ENCODE results near the gene PLCB4. TPM values are rescaled to one million over a fixed set of nuclear protein-coding genes. Genes with fewer than 3 reads are reported as not detected.

PLCB4 gene
- total and polyA plus RNA-seq, 2 experiments from 2014 or later, result 6.5 to 16.1 TPM

DNA sequence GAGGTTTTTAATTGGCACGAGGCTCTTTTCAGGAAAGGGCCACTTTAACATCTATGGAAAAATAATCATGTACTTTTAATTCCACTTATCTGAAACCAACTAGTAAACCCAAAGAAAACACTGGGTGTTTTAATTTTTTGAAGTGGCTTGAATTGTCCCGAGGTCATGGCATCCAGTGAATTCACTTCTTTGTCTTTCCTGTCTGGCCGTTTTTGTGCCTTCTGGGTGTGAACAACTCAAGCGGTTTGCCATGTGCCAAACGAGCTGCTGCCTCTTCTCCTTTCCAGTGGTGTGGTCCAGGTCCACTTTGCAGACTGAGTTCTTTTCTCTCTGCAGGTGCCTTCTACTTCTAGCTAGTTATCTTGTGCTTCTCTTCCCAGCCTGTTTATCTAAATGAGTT is 117.5 kb downstream of the PLCB4 start:
- DNase-seq (ENCODE audit: low spot score), result no peak
- H3K27ac Mint-ChIP-seq, result 0 out of 2 replicates have a peak overlapping the region, but pooled peaks have one; percentile 68
- ATAC-seq, result no peak
- no peak overlapping the region for H3K27ac ChIP-seq (ENCODE audit: low read depth)
- no peaks in the 10 kb centered on the region for H3K27me3 Mint-ChIP-seq (ENCODE audit: insufficient read depth, low read depth, poor library complexity)
- H4K20me1 ChIP-seq (replicated peaks; ENCODE audit: insufficient read depth), result no peaks in the 10 kb centered on the region
- no peaks in the 10 kb centered on the region for H3F3A ChIP-seq (replicated peaks; ENCODE audit: low read depth)
- no peak overlapping the region for H2AFZ ChIP-seq
- H3K27me3 ChIP-seq (ENCODE audit: insufficient read depth), result no peaks in the 10 kb centered on the region
- H3K36me3 ChIP-seq (ENCODE audit: insufficient read depth), result no peaks in the 10 kb centered on the region
- H3K4me1 ChIP-seq (ENCODE audit: insufficient read depth), result peaks cover 6% of the 10 kb centered on the region; the same call in 1 of the 2 replicates
- no peaks in the 10 kb centered on the region for H3K9me3 Mint-ChIP-seq
- peaks cover 3% of the 10 kb centered on the region; the same call in 1 of the 2 replicates for H3K79me2 ChIP-seq (replicated peaks; ENCODE audit: insufficient read depth)
- TF ChIP-seq POLR2AphosphoS5 (IDR thresholded peaks at IDR 0.05; ENCODE audit: low read depth), result no peak
- TF ChIP-seq, protein P1, sequence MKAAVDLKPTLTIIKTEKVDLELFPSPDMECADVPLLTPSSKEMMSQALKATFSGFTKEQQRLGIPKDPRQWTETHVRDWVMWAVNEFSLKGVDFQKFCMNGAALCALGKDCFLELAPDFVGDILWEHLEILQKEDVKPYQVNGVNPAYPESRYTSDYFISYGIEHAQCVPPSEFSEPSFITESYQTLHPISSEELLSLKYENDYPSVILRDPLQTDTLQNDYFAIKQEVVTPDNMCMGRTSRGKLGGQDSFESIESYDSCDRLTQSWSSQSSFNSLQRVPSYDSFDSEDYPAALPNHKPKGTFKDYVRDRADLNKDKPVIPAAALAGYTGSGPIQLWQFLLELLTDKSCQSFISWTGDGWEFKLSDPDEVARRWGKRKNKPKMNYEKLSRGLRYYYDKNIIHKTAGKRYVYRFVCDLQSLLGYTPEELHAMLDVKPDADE (IDR thresholded peaks at IDR 0.05), result no peak
- TF ChIP-seq ZNF114 (CRISPR knock-in tag; IDR thresholded peaks at IDR 0.05), result no peak
- H3K4me2 ChIP-seq, result no peak overlapping the region
- peaks cover 24% of the 10 kb centered on the region for H3K9me2 ChIP-seq (ENCODE audit: insufficient read depth)
- peaks cover 17% of the 10 kb centered on the region for H3K4me1 Mint-ChIP-seq
- no peak overlapping the region for H3K4me3 ChIP-seq
- no peaks in the 10 kb centered on the region for H3K36me3 Mint-ChIP-seq (ENCODE audit: low read depth)
- no peak overlapping the region for H3K4me3 Mint-ChIP-seq

DNA sequence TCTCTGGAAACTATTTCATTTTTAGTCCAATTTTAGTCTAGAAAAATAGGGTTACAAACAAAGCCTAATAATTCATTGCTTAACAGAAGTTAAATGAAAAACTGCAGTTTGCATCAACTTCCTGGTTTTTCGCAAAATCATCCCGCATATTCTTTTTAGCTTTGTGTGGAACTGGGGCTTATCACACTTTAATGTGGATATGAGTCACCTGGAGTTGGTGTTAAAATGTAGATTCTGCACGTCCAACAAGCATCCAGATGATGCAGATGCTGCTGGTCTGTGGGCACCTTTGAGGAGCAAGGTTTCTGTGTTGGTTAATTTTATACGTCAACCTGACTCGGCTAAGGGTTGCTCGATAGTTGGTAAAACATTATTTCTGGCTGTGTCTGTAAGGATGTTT is 126.1 kb downstream of the PLCB4 start:
- no peaks in the 10 kb centered on the region for H4K20me1 ChIP-seq (replicated peaks; ENCODE audit: insufficient read depth)
- Mint-ChIP-seq H3K27me3 (ENCODE audit: insufficient read depth, low read depth, poor library complexity) (no peaks in the 10 kb centered on the region), H3K9me3 (no peaks in the 10 kb centered on the region), H3K36me3 (ENCODE audit: low read depth) (no peaks in the 10 kb centered on the region), H3K4me3 (no peak overlapping the region), H3K4me1 (peaks cover 18% of the 10 kb centered on the region; the same call in 2 of the 3 replicates), H3K27ac (no peak overlapping the region)
- TF ChIP-seq, protein P2, sequence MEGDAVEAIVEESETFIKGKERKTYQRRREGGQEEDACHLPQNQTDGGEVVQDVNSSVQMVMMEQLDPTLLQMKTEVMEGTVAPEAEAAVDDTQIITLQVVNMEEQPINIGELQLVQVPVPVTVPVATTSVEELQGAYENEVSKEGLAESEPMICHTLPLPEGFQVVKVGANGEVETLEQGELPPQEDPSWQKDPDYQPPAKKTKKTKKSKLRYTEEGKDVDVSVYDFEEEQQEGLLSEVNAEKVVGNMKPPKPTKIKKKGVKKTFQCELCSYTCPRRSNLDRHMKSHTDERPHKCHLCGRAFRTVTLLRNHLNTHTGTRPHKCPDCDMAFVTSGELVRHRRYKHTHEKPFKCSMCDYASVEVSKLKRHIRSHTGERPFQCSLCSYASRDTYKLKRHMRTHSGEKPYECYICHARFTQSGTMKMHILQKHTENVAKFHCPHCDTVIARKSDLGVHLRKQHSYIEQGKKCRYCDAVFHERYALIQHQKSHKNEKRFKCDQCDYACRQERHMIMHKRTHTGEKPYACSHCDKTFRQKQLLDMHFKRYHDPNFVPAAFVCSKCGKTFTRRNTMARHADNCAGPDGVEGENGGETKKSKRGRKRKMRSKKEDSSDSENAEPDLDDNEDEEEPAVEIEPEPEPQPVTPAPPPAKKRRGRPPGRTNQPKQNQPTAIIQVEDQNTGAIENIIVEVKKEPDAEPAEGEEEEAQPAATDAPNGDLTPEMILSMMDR (conservative IDR thresholded peaks at IDR 0.05; ENCODE audit: low read depth in 2 of 2), result no peak
- TF ChIP-seq, protein P3, sequence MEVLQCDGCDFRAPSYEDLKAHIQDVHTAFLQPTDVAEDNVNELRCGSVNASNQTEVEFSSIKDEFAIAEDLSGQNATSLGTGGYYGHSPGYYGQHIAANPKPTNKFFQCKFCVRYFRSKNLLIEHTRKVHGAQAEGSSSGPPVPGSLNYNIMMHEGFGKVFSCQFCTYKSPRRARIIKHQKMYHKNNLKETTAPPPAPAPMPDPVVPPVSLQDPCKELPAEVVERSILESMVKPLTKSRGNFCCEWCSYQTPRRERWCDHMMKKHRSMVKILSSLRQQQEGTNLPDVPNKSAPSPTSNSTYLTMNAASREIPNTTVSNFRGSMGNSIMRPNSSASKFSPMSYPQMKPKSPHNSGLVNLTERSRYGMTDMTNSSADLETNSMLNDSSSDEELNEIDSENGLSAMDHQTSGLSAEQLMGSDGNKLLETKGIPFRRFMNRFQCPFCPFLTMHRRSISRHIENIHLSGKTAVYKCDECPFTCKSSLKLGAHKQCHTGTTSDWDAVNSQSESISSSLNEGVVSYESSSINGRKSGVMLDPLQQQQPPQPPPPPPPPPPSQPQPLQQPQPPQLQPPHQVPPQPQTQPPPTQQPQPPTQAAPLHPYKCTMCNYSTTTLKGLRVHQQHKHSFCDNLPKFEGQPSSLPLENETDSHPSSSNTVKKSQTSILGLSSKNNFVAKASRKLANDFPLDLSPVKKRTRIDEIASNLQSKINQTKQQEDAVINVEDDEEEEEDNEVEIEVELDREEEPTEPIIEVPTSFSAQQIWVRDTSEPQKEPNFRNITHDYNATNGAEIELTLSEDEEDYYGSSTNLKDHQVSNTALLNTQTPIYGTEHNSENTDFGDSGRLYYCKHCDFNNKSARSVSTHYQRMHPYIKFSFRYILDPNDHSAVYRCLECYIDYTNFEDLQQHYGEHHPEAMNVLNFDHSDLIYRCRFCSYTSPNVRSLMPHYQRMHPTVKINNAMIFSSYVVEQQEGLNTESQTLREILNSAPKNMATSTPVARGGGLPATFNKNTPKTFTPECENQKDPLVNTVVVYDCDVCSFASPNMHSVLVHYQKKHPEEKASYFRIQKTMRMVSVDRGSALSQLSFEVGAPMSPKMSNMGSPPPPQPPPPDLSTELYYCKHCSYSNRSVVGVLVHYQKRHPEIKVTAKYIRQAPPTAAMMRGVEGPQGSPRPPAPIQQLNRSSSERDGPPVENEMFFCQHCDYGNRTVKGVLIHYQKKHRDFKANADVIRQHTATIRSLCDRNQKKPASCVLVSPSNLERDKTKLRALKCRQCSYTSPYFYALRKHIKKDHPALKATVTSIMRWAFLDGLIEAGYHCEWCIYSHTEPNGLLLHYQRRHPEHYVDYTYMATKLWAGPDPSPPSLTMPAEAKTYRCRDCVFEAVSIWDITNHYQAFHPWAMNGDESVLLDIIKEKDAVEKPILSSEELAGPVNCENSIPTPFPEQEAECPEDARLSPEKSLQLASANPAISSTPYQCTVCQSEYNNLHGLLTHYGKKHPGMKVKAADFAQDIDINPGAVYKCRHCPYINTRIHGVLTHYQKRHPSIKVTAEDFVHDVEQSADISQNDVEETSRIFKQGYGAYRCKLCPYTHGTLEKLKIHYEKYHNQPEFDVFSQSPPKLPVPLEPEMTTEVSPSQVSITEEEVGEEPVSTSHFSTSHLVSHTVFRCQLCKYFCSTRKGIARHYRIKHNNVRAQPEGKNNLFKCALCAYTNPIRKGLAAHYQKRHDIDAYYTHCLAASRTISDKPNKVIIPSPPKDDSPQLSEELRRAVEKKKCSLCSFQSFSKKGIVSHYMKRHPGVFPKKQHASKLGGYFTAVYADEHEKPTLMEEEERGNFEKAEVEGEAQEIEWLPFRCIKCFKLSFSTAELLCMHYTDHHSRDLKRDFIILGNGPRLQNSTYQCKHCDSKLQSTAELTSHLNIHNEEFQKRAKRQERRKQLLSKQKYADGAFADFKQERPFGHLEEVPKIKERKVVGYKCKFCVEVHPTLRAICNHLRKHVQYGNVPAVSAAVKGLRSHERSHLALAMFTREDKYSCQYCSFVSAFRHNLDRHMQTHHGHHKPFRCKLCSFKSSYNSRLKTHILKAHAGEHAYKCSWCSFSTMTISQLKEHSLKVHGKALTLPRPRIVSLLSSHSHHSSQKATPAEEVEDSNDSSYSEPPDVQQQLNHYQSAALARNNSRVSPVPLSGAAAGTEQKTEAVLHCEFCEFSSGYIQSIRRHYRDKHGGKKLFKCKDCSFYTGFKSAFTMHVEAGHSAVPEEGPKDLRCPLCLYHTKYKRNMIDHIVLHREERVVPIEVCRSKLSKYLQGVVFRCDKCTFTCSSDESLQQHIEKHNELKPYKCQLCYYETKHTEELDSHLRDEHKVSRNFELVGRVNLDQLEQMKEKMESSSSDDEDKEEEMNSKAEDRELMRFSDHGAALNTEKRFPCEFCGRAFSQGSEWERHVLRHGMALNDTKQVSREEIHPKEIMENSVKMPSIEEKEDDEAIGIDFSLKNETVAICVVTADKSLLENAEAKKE (CRISPR knock-in tag; IDR thresholded peaks at IDR 0.05), result no peak
- TF ChIP-seq ZNF331 (CRISPR knock-in tag; IDR thresholded peaks at IDR 0.05; ENCODE audit: low read depth) (no peak), NANOG (IDR thresholded peaks at IDR 0.05; ENCODE audit: borderline replicate concordance) (no peak), EZH2 (IDR thresholded peaks at IDR 0.05; ENCODE audit: low read depth, unreplicated experiment) (no peak)
- H3K4me1 ChIP-seq (ENCODE audit: insufficient read depth), result peaks cover 19% of the 10 kb centered on the region
- H2AFZ ChIP-seq, result no peak overlapping the region
- ATAC-seq, result no peak
- H3K9me2 ChIP-seq (ENCODE audit: insufficient read depth), result 0 out of 2 replicates have a peak, but pooled peaks cover 6% of the 10 kb centered on the region
- no peaks in the 10 kb centered on the region for H3F3A ChIP-seq (replicated peaks; ENCODE audit: low read depth)
- no peaks in the 10 kb centered on the region; the same call in 1 of the 2 replicates for H3K79me2 ChIP-seq (replicated peaks; ENCODE audit: insufficient read depth)
- H3K4me2 ChIP-seq, result no peak overlapping the region
- no peaks in the 10 kb centered on the region for H3K27me3 ChIP-seq (ENCODE audit: insufficient read depth)
- no peak for DNase-seq (ENCODE audit: low spot score)
- no peaks in the 10 kb centered on the region for H3K36me3 ChIP-seq (ENCODE audit: insufficient read depth)
- H3K4me3 ChIP-seq, result no peak overlapping the region
- H3K27ac ChIP-seq (ENCODE audit: low read depth), result no peak overlapping the region

All from GM23338 (cell line).